IMR-90 (cell line): Measurements from ENCODE around the gene MAPK8IP1. TPM values are rescaled to one million over a fixed set of nuclear protein-coding genes. Genes with fewer than 3 reads are reported as not detected.

Source experiments
- ATAC-seq: fragments of 200-7000 bp; cut with Tn5 transposase; 2 replicates; pipeline ENCODE4 v1.9.1; 2020; ENCODE audit warnings: low read depth, mild to moderate bottlenecking, moderate library complexity
- BruUV-seq: library from RNA; stranded (reverse); fragments of 400-500 nt; replicated peaks from 2 replicates; lab custom pipeline; 2021; lab: Mats Ljungman, UMichigan
- CTCF ChIA-PET: fragments of 300-600 bp; formaldehyde crosslinking; extraction: SDS; loops from one replicate; lab custom pipeline; 2021; ENCODE audit warnings: antibody characterized with exemption; lab: Yijun Ruan, JAX
- POLR2A ChIA-PET: fragments of 300-600 bp; sonication (Branson Sonifier 250); formaldehyde crosslinking; loops from one replicate; lab custom pipeline; 2022; ENCODE audit warnings: antibody characterized with exemption; ENCODE audit not compliant: unreplicated experiment; lab: Charles Lee
- DNase-seq: peaks from one replicate; pipeline ENCODE4 v3.0.0; 2013
- H2AFZ ChIP-seq: replicated peaks from 2 replicates; pipeline ENCODE3; 2013; ENCODE audit warnings: low read length, mild to moderate bottlenecking; ENCODE audit not compliant: poor library complexity
- H2AK5ac ChIP-seq: 2 replicates; pipeline ENCODE4 v1.6.1; 2013; ENCODE audit warnings: low read depth, low read length, inconsistent platforms
- H2AK9ac ChIP-seq: replicated peaks from 2 replicates; pipeline ENCODE3; 2013; ENCODE audit warnings: mild to moderate bottlenecking, low read depth, low read length, moderate library complexity; ENCODE audit not compliant: poor library complexity
- H2BK120ac ChIP-seq: 2 replicates; pipeline ENCODE4 v1.6.1; 2013; ENCODE audit warnings: low read depth, low read length, inconsistent platforms
- H2BK15ac ChIP-seq: 3 replicates; pipeline ENCODE4 v1.6.1; 2013; ENCODE audit warnings: low read depth, low read length, inconsistent platforms
- H2BK20ac ChIP-seq: 2 replicates; pipeline ENCODE4 v1.6.1; 2013; ENCODE audit warnings: low read depth, mild to moderate bottlenecking, inconsistent platforms, low read length, moderate library complexity
- H2BK5ac ChIP-seq: 2 replicates; pipeline ENCODE4 v1.6.1; 2013; ENCODE audit warnings: mild to moderate bottlenecking, low read depth, low read length, inconsistent platforms; ENCODE audit not compliant: poor library complexity, severe bottlenecking
- H3K14ac ChIP-seq: replicated peaks from 2 replicates; pipeline ENCODE4 v1.6.1; 2013; ENCODE audit warnings: low read depth, low read length, inconsistent platforms
- H3K18ac ChIP-seq: 2 replicates; pipeline ENCODE4 v1.6.1; 2013; ENCODE audit warnings: low read depth, low read length, control low read depth
- H3K23ac ChIP-seq: 2 replicates; pipeline ENCODE4 v1.6.1; 2013; ENCODE audit warnings: low read depth, low read length, inconsistent platforms
- H3K27ac ChIP-seq: 2 replicates; pipeline ENCODE4 v1.5.1; 2013; ENCODE audit warnings: mild to moderate bottlenecking, control low read depth, low read length; ENCODE audit not compliant: insufficient read depth
- H3K27me3 ChIP-seq: 2 replicates; pipeline ENCODE4 v1.6.1; 2013; ENCODE audit warnings: low read length; ENCODE audit not compliant: control insufficient read depth, insufficient read depth
- H3K36me3 ChIP-seq: 2 replicates; pipeline ENCODE4 v1.6.1; 2013; ENCODE audit warnings: low read length, mixed read lengths; ENCODE audit not compliant: control insufficient read depth, insufficient read depth
- H3K4ac ChIP-seq: 2 replicates; pipeline ENCODE4 v1.6.1; 2013; ENCODE audit warnings: low read depth, low read length, inconsistent platforms
- H3K4me1 ChIP-seq: 2 replicates; pipeline ENCODE4 v1.6.1; 2013; ENCODE audit warnings: low read length, mixed read lengths; ENCODE audit not compliant: control insufficient read depth, insufficient read depth
- H3K4me2 ChIP-seq: 2 replicates; pipeline ENCODE4 v1.6.1; 2013; ENCODE audit warnings: low read depth, mild to moderate bottlenecking, control low read depth, low read length, moderate library complexity
- H3K4me3 ChIP-seq: 2 replicates; pipeline ENCODE4 v1.5.1; 2013; ENCODE audit warnings: low read depth, mild to moderate bottlenecking, control low read depth, low read length, moderate library complexity; ENCODE audit not compliant: insufficient read depth
- H3K56ac ChIP-seq: 2 replicates; pipeline ENCODE4 v1.6.1; 2013; ENCODE audit warnings: low read length, inconsistent platforms; ENCODE audit not compliant: insufficient read depth; ENCODE audit errors: extremely low read depth
- H3K79me1 ChIP-seq, 2 experiments: 2 replicates each; pipeline ENCODE4 v1.6.1; 2013; ENCODE audit warnings: low read length in 2 of 2, inconsistent platforms in 1 of 2, low read depth in 1 of 2
- H3K9ac ChIP-seq: 2 replicates; pipeline ENCODE4 v1.6.1; 2013; ENCODE audit warnings: low read depth, low read length, control low read depth
- H3K9me1 ChIP-seq: 2 replicates; pipeline ENCODE4 v1.6.1; 2013; ENCODE audit warnings: low read length, inconsistent platforms; ENCODE audit not compliant: insufficient read depth
- H3K9me3 ChIP-seq: 2 replicates; pipeline ENCODE4 v1.6.1; 2013; ENCODE audit warnings: low read length; ENCODE audit not compliant: control insufficient read depth, insufficient read depth
- H4K20me1 ChIP-seq: 2 replicates; pipeline ENCODE4 v1.6.1; 2013; ENCODE audit warnings: low read length, inconsistent platforms; ENCODE audit not compliant: insufficient read depth
- H4K5ac ChIP-seq: 2 replicates; pipeline ENCODE4 v1.6.1; 2013; ENCODE audit warnings: mild to moderate bottlenecking, low read depth, low read length, control low read depth
- H4K8ac ChIP-seq, 2 experiments: 2 replicates each; pipeline ENCODE4 v1.6.1; 2013; ENCODE audit warnings: low read depth in 2 of 2, low read length in 2 of 2, control low read depth in 1 of 2, inconsistent platforms in 1 of 2
- H4K91ac ChIP-seq: 2 replicates; pipeline ENCODE4 v1.6.1; 2013; ENCODE audit warnings: low read depth, low read length, inconsistent platforms; ENCODE audit not compliant: insufficient read depth
- WGBS, 2 experiments: methylation state at CpG; one replicate each; pipeline versions ENCODE4 v1.1.5 to v1.1.7; 2013; ENCODE audit warnings: missing lambda C conversion rate in 2 of 2; ENCODE audit not compliant: insufficient read length in 1 of 2; ENCODE audit errors: extremely low coverage in 2 of 2; 5-methylcytosine and 5-hydroxymethylcytosine counted together
- dilution Hi-C: fragments of 300-500 bp; cut with HindIII; formaldehyde crosslinking; loops from one replicate; pipeline ENCODE4 v1.14.3; 2018; ENCODE audit warnings: low sequenced_read_pairs; ENCODE audit not compliant: unreplicated experiment
- in situ Hi-C: fragments of 300-500 bp; cut with MboI; formaldehyde crosslinking; loops from 3 replicates; pipeline ENCODE4 v1.14.3; 2019; ENCODE audit warnings: low sequenced_read_pairs, inconsistent platforms, mixed read lengths
- intact Hi-C: fragments of 100-400 bp; cut with micrococcal nuclease; formaldehyde crosslinking; loops from 2 replicates; pipeline ENCODE4 v1.10.0; 2022
- polyA plus RNA-seq, 3 experiments: library from polyadenylated mRNA; depleted of rRNA; stranded (reverse); fragments of >200 nt; gene quantifications; 2 replicates each; pipeline ENCODE4 v1.2.3, GENCODE V29; 2012; ENCODE audit warnings: low replicate concordance in 1 of 3
- total RNA-seq: library from RNA; depleted of rRNA; stranded (reverse); fragments of >200 nt; gene quantifications from 2 replicates; pipeline ENCODE4 v1.2.3, GENCODE V29; 2012
- TF ChIP-seq, protein P1 (sequence below): fragments of 150-350 bp; IDR thresholded peaks from 2 replicates; pipeline ENCODE4 v1.6.1; 2017; ENCODE audit warnings: mild to moderate bottlenecking, antibody characterized with exemption, low read length, low read depth

MAPK8IP1 gene
- total and polyA plus RNA-seq, 2 of the 4 experiments (the other 2 are of a cell fraction), result 6.5 to 9.6 TPM

DNA sequence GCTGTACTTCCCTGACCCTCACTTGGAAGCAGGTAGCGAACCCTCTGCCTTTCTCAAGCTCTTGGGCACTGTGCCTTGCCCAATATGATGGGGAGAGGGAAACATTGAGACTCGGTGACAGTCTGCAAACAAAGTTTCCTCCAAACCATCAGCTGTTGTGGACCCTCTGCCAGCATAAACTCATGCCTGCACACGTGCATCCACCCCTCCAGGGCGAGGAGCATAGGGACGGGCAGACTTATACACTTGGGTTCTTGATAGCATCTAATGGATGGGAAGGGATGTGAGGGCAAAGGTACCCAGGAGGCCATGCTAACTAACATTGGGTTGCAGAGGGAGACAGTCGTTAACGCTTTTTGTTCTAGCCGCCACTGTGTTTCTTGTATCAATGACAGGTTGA, 8.2 kb upstream of the MAPK8IP1 start:
- Histone ChIP-seq H3K4me2 (no peak overlapping the region), H4K8ac (no peak overlapping the region), H3K9me3 (no peaks in the 10 kb centered on the region), H3K27me3 (no peaks in the 10 kb centered on the region), H3K18ac (no peak overlapping the region), H3K14ac (no peak overlapping the region), H3K4me3 (no peak overlapping the region), H4K5ac (no peak overlapping the region), H2BK15ac (no peak overlapping the region), H3K4me1 (peaks cover 8% of the 10 kb centered on the region), H2BK20ac (no peak overlapping the region), H2BK120ac (no peak overlapping the region), H3K36me3 (peaks cover 41% of the 10 kb centered on the region), H3K9me1 (peaks cover 16% of the 10 kb centered on the region), H3K23ac (no peak overlapping the region), H3K9ac (no peak overlapping the region), H3K56ac (no peak overlapping the region), H3K4ac (no peak overlapping the region), H2BK5ac (no peak overlapping the region), H2AFZ (no peak overlapping the region), H3K79me1 (peaks cover 0 to 11% of the 10 kb centered on the region in 2 experiments; a peak in 3 of 4 replicates), H3K27ac (no peak overlapping the region), H4K20me1 (peaks cover 19% of the 10 kb centered on the region), H4K91ac (no peak overlapping the region), H2AK5ac (no peak overlapping the region), H2AK9ac (no peak overlapping the region)
- TF ChIP-seq, protein P1, sequence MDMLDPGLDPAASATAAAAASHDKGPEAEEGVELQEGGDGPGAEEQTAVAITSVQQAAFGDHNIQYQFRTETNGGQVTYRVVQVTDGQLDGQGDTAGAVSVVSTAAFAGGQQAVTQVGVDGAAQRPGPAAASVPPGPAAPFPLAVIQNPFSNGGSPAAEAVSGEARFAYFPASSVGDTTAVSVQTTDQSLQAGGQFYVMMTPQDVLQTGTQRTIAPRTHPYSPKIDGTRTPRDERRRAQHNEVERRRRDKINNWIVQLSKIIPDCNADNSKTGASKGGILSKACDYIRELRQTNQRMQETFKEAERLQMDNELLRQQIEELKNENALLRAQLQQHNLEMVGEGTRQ, result no peak
- no TSS peak for BruUV-seq
- CTCF ChIA-PET, result no interaction called here
- POLR2A ChIA-PET, result no interaction called here
- intact Hi-C loops, result loop anchor here (10.0 kb wide), 1 partner anchor 128 kb away; no protein-coding TSS in a partner anchor
- in situ Hi-C loops, result loop anchor here (10.0 kb wide), 1 partner anchor 128 kb away; no protein-coding TSS in a partner anchor
- dilution Hi-C loops, result no loop called here
- ATAC-seq (no peak), DNase-seq (no peak)
- WGBS, 2 experiments, result 100% methylated on average over 3 of the region's 8 CpGs; no CpG with 5 or more reads in 1 of the 2 experiments
